Caco-2 (cell line): ENCODE results near the gene DPY19L1. TPM values are rescaled to one million over a fixed set of nuclear protein-coding genes. Genes with fewer than 3 reads are reported as not detected.
"Not testable (repeated sequence)": the region's sequence is repeated elsewhere in the genome, so short reads cannot be mapped to it uniquely, and the experiment has no call there.

Source experiments
- BruUV-seq: library from RNA; stranded (reverse); fragments of 400-500 nt; replicated peaks from 2 replicates; lab custom pipeline; 2021; lab: Mats Ljungman, UMichigan
- CTCF ChIA-PET: fragments of 300-600 bp; sonication (Branson Sonifier 250); formaldehyde crosslinking; loops from one replicate; lab custom pipeline; 2022; ENCODE audit warnings: antibody characterized with exemption; lab: Charles Lee
- POLR2A ChIA-PET: fragments of 300-600 bp; sonication (Branson Sonifier 250); formaldehyde crosslinking; loops from one replicate; lab custom pipeline; 2022; ENCODE audit warnings: antibody characterized with exemption; lab: Charles Lee
- DNase-seq, 2 experiments: peaks; one replicate each; pipeline versions ENCODE4 v3.0.0 to v3.0.0-alpha.2; 2020 to 2022
- H3K27me3 ChIP-seq: replicated peaks from 2 replicates; pipeline ENCODE4 v1.6.0; 2011; ENCODE audit warnings: low read length; ENCODE audit not compliant: control insufficient read depth, insufficient read depth
- H3K36me3 ChIP-seq: 2 replicates; pipeline ENCODE4 v1.5.1; 2011; ENCODE audit warnings: low read length; ENCODE audit not compliant: control insufficient read depth, insufficient read depth
- H3K4me1 ChIP-seq: fragments of 250-450 bp; sonication (Bioruptor Pico); 2 replicates; pipeline ENCODE4 v1.5.1; 2020; ENCODE audit warnings: mild to moderate bottlenecking
- H3K4me3 ChIP-seq: 2 replicates; pipeline ENCODE4 v1.5.1; 2011; ENCODE audit warnings: low read depth, mild to moderate bottlenecking, control low read depth, low read length
- H3K9me3 ChIP-seq: fragments of 250-450 bp; sonication (Bioruptor Pico); 2 replicates; pipeline ENCODE4 v1.5.1; 2020; ENCODE audit warnings: mild to moderate bottlenecking, moderate library complexity
- H3K27ac Mint-ChIP-seq: one replicate; pipeline ENCODE4 v1.8.0; 2022; ENCODE audit warnings: mixed read lengths; ENCODE audit not compliant: unreplicated experiment
- H3K27me3 Mint-ChIP-seq: one replicate; pipeline ENCODE4 v1.8.0; 2022; ENCODE audit warnings: mixed read lengths; ENCODE audit not compliant: insufficient read depth, unreplicated experiment
- H3K36me3 Mint-ChIP-seq: one replicate; pipeline ENCODE4 v1.8.0; 2022; ENCODE audit warnings: mild to moderate bottlenecking, mixed read lengths; ENCODE audit not compliant: insufficient read depth, unreplicated experiment
- H3K4me1 Mint-ChIP-seq: one replicate; pipeline ENCODE4 v1.8.0; 2022; ENCODE audit warnings: low read depth, mixed read lengths; ENCODE audit not compliant: unreplicated experiment
- H3K4me3 Mint-ChIP-seq: one replicate; pipeline ENCODE4 v1.8.0; 2022; ENCODE audit warnings: mild to moderate bottlenecking, moderate library complexity, mixed read lengths; ENCODE audit not compliant: unreplicated experiment
- H3K9me3 Mint-ChIP-seq: one replicate; pipeline ENCODE4 v1.8.0; 2022; ENCODE audit warnings: mixed read lengths; ENCODE audit not compliant: unreplicated experiment
- intact Hi-C: fragments of 100-400 bp; cut with micrococcal nuclease; formaldehyde crosslinking; loops from one replicate; pipeline ENCODE4 v1.10.0; 2022; ENCODE audit not compliant: unreplicated experiment
- total RNA-seq: library from RNA; stranded (reverse); gene quantifications from 2 replicates; pipeline ENCODE4 v1.2.3, GENCODE V29; 2022
- TF ChIP-seq, protein P1 (sequence below), 2 experiments: fragments of 200-600 bp in 1 of 2; IDR thresholded peaks; 1 replicate in 1 of 2; 2 replicates in 1 of 2; pipeline versions ENCODE4 v1.5.1 to v1.8.0; 2011 to 2022; ENCODE audit warnings: antibody characterized with exemption in 1 of 2, control low read depth in 1 of 2, inconsistent platforms in 1 of 2, low read depth in 1 of 2, low read length in 1 of 2, mild to moderate bottlenecking in 1 of 2, moderate library complexity in 1 of 2; ENCODE audit not compliant: insufficient read depth in 1 of 2, severe bottlenecking in 1 of 2, unreplicated experiment in 1 of 2

The DPY19L1 gene
- total RNA-seq, 1 experiment from 2014 or later = 12.9 TPM

DNA sequence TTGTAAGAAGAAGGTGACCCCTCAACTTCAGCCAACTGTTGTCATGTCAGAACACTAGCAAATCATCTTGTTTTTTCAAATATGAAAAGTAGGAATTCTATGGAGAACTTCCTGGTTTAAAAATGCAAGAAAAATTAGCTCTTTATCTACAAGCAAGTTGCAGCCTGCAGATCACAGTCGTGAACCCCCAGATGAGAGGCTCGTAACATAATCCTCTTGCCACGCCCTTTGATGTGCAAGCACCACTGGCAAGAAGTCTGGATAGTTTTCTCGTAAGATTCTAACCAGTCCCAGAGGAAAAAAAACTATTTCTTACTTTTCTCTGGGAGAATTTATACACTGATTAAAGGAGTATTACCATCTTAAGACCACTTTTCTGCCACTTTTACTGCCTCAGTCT is 132.3 kb downstream of the DPY19L1 start:
- H3K36me3 Mint-ChIP-seq = no peaks in the 10 kb centered on the region
- no peak overlapping the region for H3K27ac Mint-ChIP-seq
- no peak for DNase-seq
- Histone ChIP-seq H3K27me3 (no peaks in the 10 kb centered on the region), H3K4me1 (no peaks in the 10 kb centered on the region), H3K4me3 (no peak overlapping the region), H3K36me3 (no peaks in the 10 kb centered on the region), H3K9me3 (no peaks in the 10 kb centered on the region)
- no TSS peak for BruUV-seq
- POLR2A ChIA-PET = no interaction called here
- H3K4me1 Mint-ChIP-seq = no peaks in the 10 kb centered on the region
- no peaks in the 10 kb centered on the region for H3K27me3 Mint-ChIP-seq
- CTCF ChIA-PET = no interaction called here
- peaks cover 3% of the 10 kb centered on the region for H3K9me3 Mint-ChIP-seq
- TF ChIP-seq, protein P1, sequence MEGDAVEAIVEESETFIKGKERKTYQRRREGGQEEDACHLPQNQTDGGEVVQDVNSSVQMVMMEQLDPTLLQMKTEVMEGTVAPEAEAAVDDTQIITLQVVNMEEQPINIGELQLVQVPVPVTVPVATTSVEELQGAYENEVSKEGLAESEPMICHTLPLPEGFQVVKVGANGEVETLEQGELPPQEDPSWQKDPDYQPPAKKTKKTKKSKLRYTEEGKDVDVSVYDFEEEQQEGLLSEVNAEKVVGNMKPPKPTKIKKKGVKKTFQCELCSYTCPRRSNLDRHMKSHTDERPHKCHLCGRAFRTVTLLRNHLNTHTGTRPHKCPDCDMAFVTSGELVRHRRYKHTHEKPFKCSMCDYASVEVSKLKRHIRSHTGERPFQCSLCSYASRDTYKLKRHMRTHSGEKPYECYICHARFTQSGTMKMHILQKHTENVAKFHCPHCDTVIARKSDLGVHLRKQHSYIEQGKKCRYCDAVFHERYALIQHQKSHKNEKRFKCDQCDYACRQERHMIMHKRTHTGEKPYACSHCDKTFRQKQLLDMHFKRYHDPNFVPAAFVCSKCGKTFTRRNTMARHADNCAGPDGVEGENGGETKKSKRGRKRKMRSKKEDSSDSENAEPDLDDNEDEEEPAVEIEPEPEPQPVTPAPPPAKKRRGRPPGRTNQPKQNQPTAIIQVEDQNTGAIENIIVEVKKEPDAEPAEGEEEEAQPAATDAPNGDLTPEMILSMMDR (IDR thresholded peaks at IDR 0.05; ENCODE audit: insufficient read depth in 1 of 2, low read depth in 1 of 2, low read length in 1 of 2, severe bottlenecking in 1 of 2, unreplicated experiment in 1 of 2) = no peak
- intact Hi-C loops = no loop called here
- no peak overlapping the region for H3K4me3 Mint-ChIP-seq

DNA sequence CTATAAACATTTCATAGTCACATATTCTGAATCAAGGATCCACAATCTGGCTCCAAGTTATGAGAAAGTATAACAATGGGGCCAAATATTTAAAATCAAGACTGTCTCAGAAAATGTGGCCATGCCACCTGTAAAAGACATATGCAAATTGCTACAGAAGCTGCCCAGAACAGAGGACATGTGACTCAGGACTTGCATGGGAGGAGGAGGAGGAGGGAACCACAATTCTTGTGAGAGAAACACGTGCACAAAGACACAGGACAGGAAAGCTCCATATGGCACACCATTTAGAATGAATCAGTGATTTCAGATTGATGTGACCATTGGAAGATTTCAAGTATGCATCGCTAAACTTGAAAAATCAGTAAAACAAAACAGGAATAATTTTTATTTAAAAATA is 133.4 kb downstream of the DPY19L1 start:
- H3K36me3 ChIP-seq, H3K4me1 ChIP-seq, intact Hi-C loops, H3K9me3 ChIP-seq, H3K4me3 ChIP-seq, H3K27me3 Mint-ChIP-seq, H3K27me3 ChIP-seq, H3K9me3 Mint-ChIP-seq, CTCF ChIA-PET, BruUV-seq, H3K4me3 Mint-ChIP-seq, H3K36me3 Mint-ChIP-seq, POLR2A ChIA-PET, H3K27ac Mint-ChIP-seq, DNase-seq, H3K4me1 Mint-ChIP-seq: not testable (repeated sequence)

DNA sequence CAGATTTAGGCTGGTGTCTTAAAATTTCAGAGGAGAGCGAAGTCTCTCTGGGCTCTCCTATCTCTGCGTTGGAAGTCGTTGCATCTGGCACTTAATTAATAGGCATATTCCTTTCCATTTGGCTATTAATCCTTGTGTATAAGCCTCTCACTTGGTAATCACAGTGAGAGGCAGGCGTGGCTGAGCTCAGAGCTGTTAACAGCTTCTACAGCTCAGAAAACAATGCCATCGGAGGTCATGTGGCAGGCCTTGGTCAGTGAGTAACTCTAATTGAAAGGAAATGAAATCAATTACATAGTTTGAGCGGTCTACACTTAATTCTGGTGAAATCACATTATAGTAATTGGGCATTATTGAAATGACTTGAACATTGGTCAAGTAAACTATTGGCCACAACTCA is 135.1 kb downstream of the DPY19L1 start:
- TF ChIP-seq, protein P1 (IDR thresholded peaks at IDR 0.05; ENCODE audit: insufficient read depth in 1 of 2, low read depth in 1 of 2, low read length in 1 of 2, severe bottlenecking in 1 of 2, unreplicated experiment in 1 of 2) = no peak
- intact Hi-C loops = no loop called here
- POLR2A ChIA-PET = no interaction called here
- no TSS peak for BruUV-seq
- DNase-seq = no peak
- Histone ChIP-seq H3K36me3 (no peaks in the 10 kb centered on the region), H3K4me1 (no peaks in the 10 kb centered on the region), H3K9me3 (no peaks in the 10 kb centered on the region), H3K27me3 (no peaks in the 10 kb centered on the region), H3K4me3 (no peak overlapping the region)
- Mint-ChIP-seq H3K9me3 (peaks cover 16% of the 10 kb centered on the region), H3K4me3 (no peak overlapping the region), H3K27ac (no peak overlapping the region), H3K27me3 (peaks cover 8% of the 10 kb centered on the region), H3K4me1 (no peaks in the 10 kb centered on the region), H3K36me3 (no peaks in the 10 kb centered on the region)
- CTCF ChIA-PET = no interaction called here
